Measurements from ENCODE around the gene TLE7.

TLE7 gene

DNA sequence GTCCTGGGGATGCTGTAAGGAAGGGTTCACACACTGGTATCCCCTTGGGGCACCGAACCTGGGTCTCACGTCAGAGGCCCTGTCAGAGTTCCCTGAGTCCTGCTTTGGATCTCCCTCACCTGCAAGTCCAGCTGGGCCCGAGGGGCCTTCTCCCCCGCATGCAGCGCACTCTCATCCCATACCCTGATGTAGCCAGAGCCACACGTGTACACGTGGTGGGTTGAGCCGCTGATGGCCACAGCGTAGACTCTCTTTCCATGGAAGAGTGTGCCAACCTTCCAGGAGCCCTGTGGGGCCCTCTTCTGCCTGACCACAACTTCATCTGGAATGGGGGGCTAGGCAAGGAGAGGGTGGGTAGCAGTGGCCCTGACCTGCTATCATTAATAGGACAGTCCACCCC lies 9.9 kb downstream of the TLE7 start:
- no peak for DNase-seq (ENCODE audit: insufficient read length, low spot score)
- no peak for TF ChIP-seq POLR2A (IDR thresholded peaks at IDR 0.05; ENCODE audit: low read depth, low read length)
- no peak for FAIRE-seq

DNA sequence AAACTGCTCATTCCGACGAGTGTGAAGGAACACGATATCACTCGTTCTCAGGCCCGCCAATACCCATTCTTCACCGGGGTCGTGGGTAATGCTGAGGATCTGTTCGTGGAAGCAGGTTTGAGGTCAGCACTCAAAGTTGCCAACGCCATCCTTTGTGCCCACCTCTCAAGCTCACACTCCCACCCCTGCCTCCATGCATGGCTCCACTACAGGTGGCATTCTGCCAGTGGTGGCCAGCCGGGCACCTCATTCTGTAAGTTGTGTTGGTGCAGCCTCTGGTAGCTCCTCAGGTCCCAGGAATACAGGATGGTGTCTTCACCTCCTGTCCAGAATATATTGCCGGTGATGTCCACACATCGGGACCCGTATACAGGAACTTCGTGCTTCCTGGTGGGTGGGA lies 10.7 kb downstream of the TLE7 start:
- no peak for TF ChIP-seq POLR2A (IDR thresholded peaks at IDR 0.05; ENCODE audit: low read depth, low read length)
- FAIRE-seq (no peak), DNase-seq (ENCODE audit: insufficient read length, low spot score) (no peak)

DNA sequence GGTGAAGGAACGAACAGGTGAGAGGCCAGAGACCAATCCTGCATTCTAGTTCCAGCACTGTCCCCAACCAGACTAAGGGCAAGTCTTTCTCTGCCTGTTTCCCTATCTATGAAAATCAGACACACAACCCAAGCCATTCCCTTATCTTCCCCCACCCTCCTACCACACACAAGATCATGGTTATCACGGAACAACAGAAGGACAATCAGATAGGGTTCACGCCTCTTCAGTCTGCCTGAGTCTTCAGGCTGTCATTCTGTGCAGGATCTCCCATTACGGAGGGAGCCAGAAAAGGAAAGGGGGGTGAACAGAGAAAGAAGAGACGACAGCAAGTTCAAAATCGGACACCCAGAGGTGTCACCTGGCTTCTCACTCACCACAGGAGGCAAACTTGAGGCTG lies 11.1 kb downstream of the TLE7 start:
- DNase-seq (ENCODE audit: insufficient read length, low spot score) (no peak), FAIRE-seq (no peak)
- no peak for TF ChIP-seq POLR2A (IDR thresholded peaks at IDR 0.05; ENCODE audit: low read depth, low read length)

DNA sequence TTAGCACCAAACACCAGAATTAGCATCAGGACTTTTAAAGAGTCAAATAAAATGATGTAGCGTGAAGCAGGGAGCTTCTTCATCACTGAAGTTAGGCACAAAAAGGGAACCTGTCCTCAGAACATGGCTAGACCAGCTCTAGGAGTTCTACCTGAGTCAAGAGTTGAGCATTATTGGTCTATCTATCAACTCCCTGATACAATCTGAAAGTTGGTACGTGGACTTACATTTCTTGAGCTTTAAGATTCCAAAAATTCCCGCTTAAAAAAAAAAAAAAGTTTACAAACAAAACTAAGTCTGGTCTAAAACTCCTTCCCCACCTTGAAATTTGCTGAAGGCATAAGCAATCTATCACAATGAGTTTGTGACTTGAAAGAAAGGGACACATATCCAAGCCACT lies 12.3 kb downstream of the TLE7 start:
- FAIRE-seq: no peak
- no peak for DNase-seq (ENCODE audit: insufficient read length, low spot score)
- TF ChIP-seq POLR2A (IDR thresholded peaks at IDR 0.05; ENCODE audit: low read depth, low read length): no peak

GRCh38 chr16:71428883-71429282 lies 13.0 kb downstream of the TLE7 start:
- no peak for FAIRE-seq
- TF ChIP-seq POLR2A (IDR thresholded peaks at IDR 0.05; ENCODE audit: low read depth, low read length): no peak
- no peak for DNase-seq (ENCODE audit: insufficient read length, low spot score)

- DNase-seq (ENCODE audit: insufficient read length, low spot score) (no peak), FAIRE-seq (no peak)
- no peak for TF ChIP-seq POLR2A (IDR thresholded peaks at IDR 0.05; ENCODE audit: low read depth, low read length)
Measured at GRCh38 chr16:71428385-71428784, 13.5 kb downstream of the TLE7 start.

- no peak for FAIRE-seq
- DNase-seq (ENCODE audit: insufficient read length, low spot score): no peak
- no peak for TF ChIP-seq POLR2A (IDR thresholded peaks at IDR 0.05; ENCODE audit: low read depth, low read length)
Measured at GRCh38 chr16:71426880-71427615, 14.8 kb downstream of the TLE7 start.

- FAIRE-seq (no peak), DNase-seq (ENCODE audit: insufficient read length, low spot score) (no peak)
- no peak for TF ChIP-seq POLR2A (IDR thresholded peaks at IDR 0.05; ENCODE audit: low read depth, low read length)
Measured at GRCh38 chr16:71426069-71426879, 15.6 kb downstream of the TLE7 start.

GRCh38 chr16:71425746-71426068 lies 16.1 kb downstream of the TLE7 start:
- FAIRE-seq (no peak), DNase-seq (ENCODE audit: insufficient read length, low spot score) (no peak)
- no peak for TF ChIP-seq POLR2A (IDR thresholded peaks at IDR 0.05; ENCODE audit: low read depth, low read length)

- TF ChIP-seq POLR2A (IDR thresholded peaks at IDR 0.05; ENCODE audit: low read depth, low read length): no peak
- FAIRE-seq: no peak
- DNase-seq (ENCODE audit: insufficient read length, low spot score): no peak
Measured at GRCh38 chr16:71424626-71425025, 17.2 kb downstream of the TLE7 start.

DNA sequence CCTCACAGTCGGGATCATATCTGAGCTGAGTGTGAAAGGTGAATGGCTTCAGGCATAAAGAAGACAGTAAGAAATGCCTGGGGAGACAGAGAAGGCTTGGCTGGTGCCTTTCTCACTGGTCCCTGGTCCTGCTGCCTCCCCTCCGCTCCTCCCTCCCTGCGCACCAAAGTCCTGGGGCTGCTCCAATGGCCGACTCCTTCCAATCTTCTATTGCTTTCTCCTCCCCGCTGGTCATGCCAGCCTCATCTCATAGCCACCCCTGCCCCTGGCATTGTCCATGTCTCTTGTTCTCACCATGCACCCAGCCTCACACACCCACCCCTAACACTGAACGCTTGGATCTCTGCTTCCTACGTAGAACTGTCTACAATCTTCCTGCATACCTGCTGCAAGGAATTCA lies 18.0 kb downstream of the TLE7 start:
- no peak for DNase-seq (ENCODE audit: insufficient read length, low spot score)
- no peak for FAIRE-seq
- no peak for TF ChIP-seq POLR2A (IDR thresholded peaks at IDR 0.05; ENCODE audit: low read depth, low read length)

DNA sequence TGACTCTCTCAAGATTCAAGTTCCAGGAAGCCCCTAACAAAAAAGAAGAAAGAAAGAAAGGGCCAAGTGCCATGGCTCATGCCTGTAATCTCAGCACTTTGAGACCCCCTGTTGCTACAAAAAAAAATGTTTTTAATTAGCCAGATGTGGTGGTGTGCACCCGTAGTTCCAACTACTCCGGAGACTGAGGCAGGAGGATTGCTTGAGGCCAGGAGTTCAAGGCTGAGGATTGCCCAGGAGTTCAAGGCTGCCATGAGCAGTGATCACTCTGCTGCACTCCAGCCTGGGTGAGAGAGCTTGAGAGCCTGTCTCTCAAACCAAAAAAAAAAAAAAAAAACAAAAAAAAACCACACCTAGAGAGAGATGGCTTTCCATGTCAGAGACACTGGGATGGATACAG lies 18.8 kb downstream of the TLE7 start:
- FAIRE-seq (no peak), DNase-seq (ENCODE audit: insufficient read length, low spot score) (no peak)
- TF ChIP-seq POLR2A (IDR thresholded peaks at IDR 0.05; ENCODE audit: low read depth, low read length): no peak

GRCh38 chr16:71421911-71422310 lies 19.9 kb downstream of the TLE7 start:
- FAIRE-seq (no peak), DNase-seq (ENCODE audit: insufficient read length, low spot score) (peak; percentile 60)
- no peak for TF ChIP-seq POLR2A (IDR thresholded peaks at IDR 0.05; ENCODE audit: low read depth, low read length)

- no peak for FAIRE-seq
- TF ChIP-seq POLR2A (IDR thresholded peaks at IDR 0.05; ENCODE audit: low read depth, low read length): no peak
- no peak for DNase-seq (ENCODE audit: insufficient read length, low spot score)
Measured at GRCh38 chr16:71414038-71414437, 27.8 kb downstream of the TLE7 start.

DNA sequence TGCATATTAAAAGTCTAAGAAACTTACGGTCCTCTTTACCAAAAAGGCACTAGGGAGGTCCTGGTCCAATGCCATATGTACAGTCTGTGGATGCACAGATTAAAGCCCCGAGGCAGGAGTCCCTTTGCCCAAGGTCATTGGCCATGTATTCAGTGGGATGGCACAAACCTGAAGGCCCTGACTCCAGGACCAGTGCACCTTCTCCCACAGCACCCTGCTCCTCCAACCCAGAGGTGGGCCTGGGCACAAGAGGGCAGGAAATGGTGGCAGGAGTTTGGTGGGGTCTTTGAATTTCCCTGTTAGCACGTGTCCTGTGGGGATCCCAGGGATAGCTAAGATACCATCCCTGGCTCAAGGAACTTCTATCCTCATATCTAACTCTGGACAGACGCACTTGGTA lies 28.5 kb downstream of the TLE7 start:
- FAIRE-seq (no peak), DNase-seq (ENCODE audit: insufficient read length, low spot score) (no peak)
- no peak for TF ChIP-seq POLR2A (IDR thresholded peaks at IDR 0.05; ENCODE audit: low read depth, low read length)
